Suprapubic skin (tissue), 4 donors: ENCODE measurements around the gene ENOX2. TPM values are rescaled to one million over a fixed set of nuclear protein-coding genes. Genes with fewer than 3 reads are reported as not detected.

Experiments used
- DNase-seq, 2 donors: peaks; one replicate each; pipeline ENCODE4 v3.0.0-alpha.2; 2019; ENCODE audit warnings: low spot score in 2 of 2
- H3K27ac ChIP-seq: fragments of 200-600 bp; sonication (generic); one replicate; pipeline ENCODE4 v1.5.1; 2019
- H3K27me3 ChIP-seq: fragments of 200-600 bp; sonication (generic); one replicate; pipeline ENCODE4 v1.5.1; 2019
- H3K36me3 ChIP-seq: fragments of 200-600 bp; sonication (generic); one replicate; pipeline ENCODE4 v1.5.1; 2019
- H3K4me1 ChIP-seq: fragments of 200-600 bp; sonication (generic); one replicate; pipeline ENCODE4 v1.5.1; 2019
- H3K4me3 ChIP-seq: fragments of 200-600 bp; sonication (generic); one replicate; pipeline ENCODE4 v1.5.1; 2019; ENCODE audit warnings: mild to moderate bottlenecking
- H3K9me3 ChIP-seq: fragments of 200-600 bp; sonication (generic); one replicate; pipeline ENCODE4 v1.5.1; 2019
- CTCF ChIP-seq, 2 donors: fragments of 200-600 bp in 1 of 2; fragments of 450-650 bp in 1 of 2; sonication (generic) in 1 of 2; IDR thresholded peaks; one replicate each; pipeline ENCODE4 v1.5.1; 2016 to 2019; ENCODE audit warnings: antibody characterized with exemption in 2 of 2, mild to moderate bottlenecking in 1 of 2, moderate library complexity in 1 of 2
- EP300 ChIP-seq: sonication (generic); formaldehyde crosslinking; IDR thresholded peaks from one replicate; pipeline ENCODE4 v1.6.1; 2017; ENCODE audit warnings: antibody characterized with exemption
- POLR2A ChIP-seq, 2 donors: fragments of 450-650 bp; IDR thresholded peaks; one replicate each; pipeline ENCODE4 v1.6.1; 2017; ENCODE audit warnings: antibody characterized with exemption in 2 of 2, mild to moderate bottlenecking in 2 of 2, moderate library complexity in 2 of 2
- POLR2AphosphoS5 ChIP-seq, 3 donors: sonication (generic); formaldehyde crosslinking; IDR thresholded peaks; one replicate each; pipeline ENCODE4 v1.6.1; 2017; ENCODE audit warnings: antibody characterized with exemption in 3 of 3
- WGBS: methylation state at CpG from one replicate; pipeline ENCODE4 v1.1.5; 2018; 5-methylcytosine and 5-hydroxymethylcytosine counted together
- total RNA-seq, 4 donors: library from RNA; depleted of rRNA; stranded (reverse); fragments of >200 nt; gene quantifications; one replicate each; pipeline ENCODE4 v1.1.0, GENCODE V29; 2016

Gene ENOX2
- total RNA-seq, 4 donors from 2014 or later, result 9.6 to 11.1 (median 10.7) TPM

GRCh38 chrX:130682990-130683389, 220.0 kb downstream of the ENOX2 start:
- Histone ChIP-seq H3K36me3 (no peaks in the 10 kb centered on the region), H3K9me3 (no peaks in the 10 kb centered on the region), H3K27ac (no peak overlapping the region), H3K27me3 (no peaks in the 10 kb centered on the region), H3K4me1 (no peaks in the 10 kb centered on the region), H3K4me3 (no peak overlapping the region)
- 71% methylated on average over 2 of the region's 2 CpGs for WGBS
- TF ChIP-seq POLR2A (IDR thresholded peaks at IDR 0.05), result no peak
- TF ChIP-seq POLR2AphosphoS5 (IDR thresholded peaks at IDR 0.05), result no peak
- no peak for TF ChIP-seq CTCF (IDR thresholded peaks at IDR 0.05)
- TF ChIP-seq EP300, result no peak
- DNase-seq, result no peak

GRCh38 chrX:130680164-130681035, 222.6 kb downstream of the ENOX2 start:
- no peaks in the 10 kb centered on the region for H3K4me1 ChIP-seq
- TF ChIP-seq POLR2A (IDR thresholded peaks at IDR 0.05) (no peak), CTCF (IDR thresholded peaks at IDR 0.05) (no peak), POLR2AphosphoS5 (IDR thresholded peaks at IDR 0.05) (no peak), EP300 (no peak)
- WGBS, result 60% methylated on average over 2 of the region's 2 CpGs
- no peak overlapping the region for H3K27ac ChIP-seq
- no peaks in the 10 kb centered on the region for H3K9me3 ChIP-seq
- DNase-seq, result no peak
- no peak overlapping the region for H3K4me3 ChIP-seq
- no peaks in the 10 kb centered on the region for H3K27me3 ChIP-seq
- H3K36me3 ChIP-seq, result no peaks in the 10 kb centered on the region

- no peak overlapping the region for H3K27ac ChIP-seq
- no peaks in the 10 kb centered on the region for H3K4me1 ChIP-seq
- no peak for TF ChIP-seq POLR2A (IDR thresholded peaks at IDR 0.05)
- no peak for TF ChIP-seq EP300
- no peak for TF ChIP-seq CTCF (IDR thresholded peaks at IDR 0.05)
- no peak for TF ChIP-seq POLR2AphosphoS5 (IDR thresholded peaks at IDR 0.05)
- WGBS, result 73% methylated on average over 2 of the region's 2 CpGs
- no peaks in the 10 kb centered on the region for H3K9me3 ChIP-seq
- H3K27me3 ChIP-seq, result no peaks in the 10 kb centered on the region
- H3K4me3 ChIP-seq, result no peak overlapping the region
- H3K36me3 ChIP-seq, result no peaks in the 10 kb centered on the region
- DNase-seq, result no peak
These were observed 226.1 kb downstream of the ENOX2 start for GRCh38 chrX:130676861-130677260.

GRCh38 chrX:130672214-130672613, 230.8 kb downstream of the ENOX2 start:
- no peaks in the 10 kb centered on the region for H3K9me3 ChIP-seq
- H3K27me3 ChIP-seq, result no peaks in the 10 kb centered on the region
- no peaks in the 10 kb centered on the region for H3K4me1 ChIP-seq
- peaks cover 2% of the 10 kb centered on the region for H3K36me3 ChIP-seq
- TF ChIP-seq CTCF (IDR thresholded peaks at IDR 0.05) (no peak), POLR2A (IDR thresholded peaks at IDR 0.05) (no peak), EP300 (no peak), POLR2AphosphoS5 (IDR thresholded peaks at IDR 0.05) (no peak)
- no peak overlapping the region for H3K27ac ChIP-seq
- no peak for DNase-seq
- 78% methylated on average over 3 of the region's 6 CpGs for WGBS
- no peak overlapping the region for H3K4me3 ChIP-seq

GRCh38 chrX:130669233-130669632, 233.8 kb downstream of the ENOX2 start:
- 36% methylated on average over 1 of the region's 1 CpG for WGBS
- H3K4me3 ChIP-seq, result no peak overlapping the region
- DNase-seq, result no peak
- H3K27me3 ChIP-seq, result no peaks in the 10 kb centered on the region
- no peaks in the 10 kb centered on the region for H3K4me1 ChIP-seq
- H3K27ac ChIP-seq, result no peak overlapping the region
- H3K9me3 ChIP-seq, result no peaks in the 10 kb centered on the region
- TF ChIP-seq POLR2A (IDR thresholded peaks at IDR 0.05) (no peak), CTCF (IDR thresholded peaks at IDR 0.05) (no peak), EP300 (no peak), POLR2AphosphoS5 (IDR thresholded peaks at IDR 0.05) (no peak)
- H3K36me3 ChIP-seq, result peaks cover 3% of the 10 kb centered on the region
